ENCODE measurements around the gene MOB3A.
A peak's percentile ranks its signal among the peaks of the same experiment; 100 is the strongest.

The MOB3A gene

GRCh38 chr19:2113439-2114211, 17.5 kb upstream of the MOB3A start:
- no peak overlapping the region for H3K27ac ChIP-seq (ENCODE audit: extremely low read depth, low read depth, low read length)
- H3K36me3 ChIP-seq (ENCODE audit: control insufficient read depth in 2 of 2, insufficient read depth in 1 of 2, low read length in 2 of 2), result peaks cover 6 to 99% of the 10 kb centered on the region in 2 experiments; a peak in 2 of 3 replicates
- H3K4me1 ChIP-seq (ENCODE audit: control insufficient read depth, insufficient read depth, low read length), result no peaks in the 10 kb centered on the region
- POLR2A ChIA-PET, result no interaction called here
- H3K9me3 ChIP-seq (ENCODE audit: control insufficient read depth, insufficient read depth, low read depth, low read length), result no peaks in the 10 kb centered on the region
- CTCF ChIA-PET, result interaction anchor here (0.6 kb wide), 1 partner anchor 83 kb away, joined by 3 read pairs; no protein-coding TSS in a partner anchor
- H3K4me3 ChIP-seq (ENCODE audit: low read depth, low read length), result no peak overlapping the region
- TF ChIP-seq ZNF544 (tag by site-specific recombination; IDR thresholded peaks at IDR 0.05), result no peak
- peak; percentile 82 for TF ChIP-seq KLF17 (tag by site-specific recombination; IDR thresholded peaks at IDR 0.05)
- no peak for TF ChIP-seq ZNF501 (tag by site-specific recombination; IDR thresholded peaks at IDR 0.05)
- TF ChIP-seq ZNF600 (tag by site-specific recombination; IDR thresholded peaks at IDR 0.05), result peak; percentile 47; the same call in 1 of the 2 replicates
- peak; percentile 67 for TF ChIP-seq KLF1 (tag by site-specific recombination; IDR thresholded peaks at IDR 0.05)

- H3K27ac ChIP-seq (ENCODE audit: extremely low read depth, low read depth, low read length), result no peak overlapping the region
- ChIA-PET CTCF (no interaction called here), POLR2A (no interaction called here)
- H3K36me3 ChIP-seq (ENCODE audit: control insufficient read depth in 2 of 2, insufficient read depth in 1 of 2, low read length in 2 of 2), result peaks cover under 1 to 99% of the 10 kb centered on the region in 2 experiments; a peak in 2 of 3 replicates
- H3K9me3 ChIP-seq (ENCODE audit: control insufficient read depth, insufficient read depth, low read depth, low read length), result no peaks in the 10 kb centered on the region
- no peak overlapping the region for H3K4me3 ChIP-seq (ENCODE audit: low read depth, low read length)
- peak; percentile 33; the same call in 1 of the 2 replicates for TF ChIP-seq HIC1 (tag by site-specific recombination; IDR thresholded peaks at IDR 0.05)
- TF ChIP-seq ZXDB (tag by site-specific recombination; IDR thresholded peaks at IDR 0.05), result no peak
- no peaks in the 10 kb centered on the region for H3K4me1 ChIP-seq (ENCODE audit: control insufficient read depth, insufficient read depth, low read length)
Measured at GRCh38 chr19:2112516-2113320, 16.6 kb upstream of the MOB3A start.

GRCh38 chr19:2111886-2112285, 15.8 kb upstream of the MOB3A start:
- Histone ChIP-seq H3K27ac (ENCODE audit: extremely low read depth, low read depth, low read length) (no peak overlapping the region), H3K4me1 (ENCODE audit: control insufficient read depth, insufficient read depth, low read length) (no peaks in the 10 kb centered on the region), H3K36me3 (ENCODE audit: control insufficient read depth in 2 of 2, insufficient read depth in 1 of 2, low read length in 2 of 2) (peaks cover 3 to 99% of the 10 kb centered on the region in 2 experiments; a peak in 2 of 3 replicates), H3K4me3 (ENCODE audit: low read depth, low read length) (no peak overlapping the region), H3K9me3 (ENCODE audit: control insufficient read depth, insufficient read depth, low read depth, low read length) (no peaks in the 10 kb centered on the region)
- TF ChIP-seq ZNF600 (tag by site-specific recombination; IDR thresholded peaks at IDR 0.05) (peak; percentile 10; the same call in 1 of the 2 replicates), ZNF664 (tag by site-specific recombination; IDR thresholded peaks at IDR 0.05) (no peak), REST (tag by site-specific recombination; IDR thresholded peaks at IDR 0.05) (no peak)
- ChIA-PET CTCF (no interaction called here), POLR2A (no interaction called here)

All from HEK293 (cell line).